Subcutaneous adipose tissue (tissue), 4 donors: Measurements from ENCODE around the gene CDH4. TPM values are rescaled to one million over a fixed set of nuclear protein-coding genes. Genes with fewer than 3 reads are reported as not detected.

ENCODE experiments used
- CTCF ChIP-seq: fragments of 450-650 bp; IDR thresholded peaks from one replicate; pipeline ENCODE4 v1.5.1; 2016; ENCODE audit warnings: low read depth, mild to moderate bottlenecking, control low read depth, antibody characterized with exemption, moderate library complexity
- total RNA-seq, 4 donors: library from RNA; depleted of rRNA; stranded (reverse); fragments of >200 nt; gene quantifications; one replicate each; pipeline ENCODE4 v1.1.0, GENCODE V29; 2016

The CDH4 gene
- total RNA-seq, 4 donors from 2014 or later, result not detected

GRCh38 chr20:61555566-61555965 is 303.5 kb downstream of the CDH4 start:
- TF ChIP-seq CTCF, result no peak

GRCh38 chr20:61556111-61556510 is 304.1 kb downstream of the CDH4 start:
- no peak for TF ChIP-seq CTCF

GRCh38 chr20:61556673-61557072 is 304.6 kb downstream of the CDH4 start:
- TF ChIP-seq CTCF, result no peak

- TF ChIP-seq CTCF, result no peak
Measured at GRCh38 chr20:61557621-61558020, 305.6 kb downstream of the CDH4 start.

- TF ChIP-seq CTCF, result no peak
Measured at GRCh38 chr20:61558726-61559125, 306.7 kb downstream of the CDH4 start.

GRCh38 chr20:61559706-61560315 is 307.8 kb downstream of the CDH4 start:
- no peak for TF ChIP-seq CTCF

GRCh38 chr20:61560361-61560853 is 308.3 kb downstream of the CDH4 start:
- no peak for TF ChIP-seq CTCF
